ENCODE data around the gene ABCA1.

Gene ABCA1

DNA sequence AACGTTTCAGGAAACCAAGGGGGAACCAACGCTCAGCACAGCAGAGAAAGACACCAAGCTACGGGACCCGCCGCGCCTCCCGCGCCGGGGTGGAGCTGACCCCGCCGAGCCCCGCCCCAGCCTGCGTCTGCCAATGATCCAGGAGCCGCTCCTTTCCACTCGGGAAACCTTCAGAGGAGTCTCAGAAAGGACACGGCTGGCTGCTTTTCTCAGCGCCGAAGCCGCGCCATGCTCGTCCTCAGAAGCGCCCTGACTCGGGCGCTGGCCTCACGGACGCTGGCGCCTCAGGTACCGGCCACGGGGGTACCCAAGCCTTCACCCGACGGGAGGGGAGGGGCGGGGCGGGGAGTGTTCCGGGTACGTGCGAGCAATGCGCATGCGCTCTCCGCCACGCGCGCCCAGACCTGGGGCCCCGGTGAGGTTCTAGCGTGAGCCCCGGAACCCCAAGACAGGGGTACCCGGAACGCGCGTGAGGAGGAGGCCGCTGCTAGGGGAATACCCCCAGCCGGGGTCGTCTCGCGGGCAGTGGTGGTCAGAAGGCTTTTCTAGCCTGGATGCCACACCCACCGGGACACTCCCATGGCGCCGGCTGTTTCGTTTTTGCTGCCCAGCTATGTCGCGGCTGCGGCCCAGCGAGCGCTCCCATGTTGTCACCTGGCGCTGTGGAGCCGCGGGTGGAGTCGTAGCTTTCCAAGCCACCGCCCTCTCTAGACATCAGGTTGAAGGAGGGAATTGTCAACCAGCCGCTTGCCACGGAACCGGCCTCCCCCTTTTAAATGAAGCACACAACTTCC lies 180.2 kb downstream of the ABCA1 start, which contains the start of gene NIPSNAP3A:
NIPSNAP3A (plus strand) TSS at position 119 of the 794 bp plus-strand sequence; CDS start at position 229, 110 bp downstream.
- DNase-seq, result peak; percentile 75

DNA sequence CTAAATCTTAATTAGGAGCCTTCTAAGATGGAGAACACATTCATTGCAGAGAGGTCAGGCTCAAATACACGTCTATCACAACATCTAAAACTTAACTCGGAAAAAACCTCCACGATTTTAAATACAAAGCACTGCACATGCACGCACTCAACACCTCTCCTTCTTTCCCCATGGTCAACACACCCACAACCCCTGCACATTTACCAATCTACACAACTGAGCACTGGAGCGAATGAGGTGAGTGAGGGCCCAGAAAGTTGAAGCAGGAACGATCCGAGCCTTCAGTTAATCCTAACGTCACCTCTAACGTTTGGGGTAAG lies 180.8 kb downstream of the ABCA1 start:
- DNase-seq, result no peak

DNA sequence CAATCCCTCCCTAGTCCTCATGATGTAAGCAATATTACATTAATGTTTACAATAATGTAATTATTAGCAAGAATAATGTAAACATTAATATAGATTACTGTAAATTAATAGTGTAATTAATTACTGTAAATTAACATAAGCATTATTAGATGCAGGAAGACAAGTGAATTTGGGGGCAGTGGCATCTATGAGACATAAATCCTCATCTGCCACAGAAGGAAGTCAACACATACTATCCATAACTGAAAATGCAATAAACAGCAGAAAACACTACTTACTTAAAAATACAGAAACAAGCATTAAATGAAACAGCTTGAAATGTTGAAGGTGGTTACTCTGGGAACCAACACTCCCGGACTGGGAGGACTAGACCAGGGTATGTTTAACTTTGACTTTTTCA lies 181.2 kb downstream of the ABCA1 start:
- DNase-seq, result no peak

DNA sequence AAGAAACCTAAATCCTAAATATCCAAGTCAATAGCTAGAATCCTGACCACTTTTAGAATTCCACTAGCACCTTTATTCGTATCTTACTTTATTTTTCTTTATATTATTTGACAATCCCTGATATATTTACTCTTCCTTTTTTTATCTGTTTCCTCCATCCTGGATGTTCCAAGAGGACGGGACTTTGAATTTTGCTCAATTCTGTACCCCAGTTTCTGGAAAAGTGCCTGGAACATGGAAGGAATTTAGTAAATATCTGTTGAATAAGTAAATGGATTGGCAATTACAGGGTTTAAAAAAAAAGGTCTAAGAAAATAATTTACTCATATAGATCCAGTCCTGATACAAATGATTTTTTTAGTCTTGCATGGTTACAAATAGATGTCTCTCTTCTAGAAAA lies 181.7 kb downstream of the ABCA1 start:
- DNase-seq, result no peak

DNA sequence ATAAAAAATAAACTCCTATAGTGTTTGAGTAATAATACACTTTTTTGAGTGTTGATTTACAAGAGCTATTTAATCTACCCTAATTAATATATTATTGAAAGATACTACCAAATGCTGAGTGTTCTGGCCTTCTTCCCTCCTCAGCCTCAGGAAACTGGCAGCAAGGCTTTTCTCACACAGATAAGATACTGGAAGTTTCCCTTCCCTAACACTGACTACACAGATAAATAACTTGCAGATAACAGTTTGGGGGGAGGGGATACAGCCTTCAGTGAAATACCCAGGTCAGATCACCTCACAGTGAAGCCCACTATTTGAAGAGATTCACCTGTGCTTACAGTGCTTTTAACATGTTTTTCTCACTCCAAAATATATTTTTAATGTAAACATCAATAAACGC lies 182.1 kb downstream of the ABCA1 start:
- DNase-seq, result no peak

DNA sequence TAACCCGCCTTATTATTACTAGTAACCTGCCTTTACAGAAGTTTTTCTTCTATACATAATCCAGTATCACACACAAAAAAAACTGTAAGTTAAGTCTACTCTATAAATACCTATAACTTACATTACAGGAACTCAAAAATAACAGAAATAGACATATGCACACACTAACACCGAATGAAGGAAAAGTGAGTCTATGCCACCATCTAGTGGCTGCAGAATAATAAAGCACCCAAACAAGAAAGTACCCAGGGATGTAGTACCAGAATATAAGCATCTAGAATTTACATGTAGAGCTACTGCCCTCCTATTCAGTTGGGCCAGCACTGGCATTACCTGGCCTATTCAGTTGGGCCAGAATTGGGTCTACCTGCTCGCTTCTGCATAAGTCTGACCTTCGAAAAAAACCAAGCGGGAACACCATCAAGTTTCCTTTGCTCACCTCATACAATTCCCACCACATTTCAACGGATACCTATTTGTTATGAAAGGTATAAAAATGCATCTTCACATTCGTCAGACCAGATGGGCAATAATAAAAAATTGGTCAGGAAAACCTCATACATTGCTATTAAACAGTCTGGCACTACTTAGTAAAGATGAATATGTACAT lies 184.5 kb downstream of the ABCA1 start:
- peak; percentile 50 for DNase-seq

DNA sequence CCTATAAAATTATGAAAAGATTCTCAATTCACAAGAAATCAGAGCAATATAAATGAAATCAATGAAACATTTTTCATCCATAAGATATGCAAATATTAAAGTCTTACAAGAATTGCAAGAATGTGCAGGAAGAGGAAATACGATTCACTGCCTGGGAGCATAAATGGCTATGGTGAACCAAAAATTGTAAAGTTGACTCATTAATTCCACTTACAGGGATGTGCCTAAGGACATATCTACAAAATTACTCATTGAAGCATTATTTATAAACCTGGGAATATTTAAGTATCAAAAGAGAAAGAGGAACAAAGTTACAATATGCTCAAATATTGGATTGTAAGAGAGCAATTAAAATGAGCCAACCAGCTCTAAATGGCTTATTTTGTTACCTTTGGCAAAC lies 187.3 kb downstream of the ABCA1 start:
- DNase-seq, result no peak

DNA sequence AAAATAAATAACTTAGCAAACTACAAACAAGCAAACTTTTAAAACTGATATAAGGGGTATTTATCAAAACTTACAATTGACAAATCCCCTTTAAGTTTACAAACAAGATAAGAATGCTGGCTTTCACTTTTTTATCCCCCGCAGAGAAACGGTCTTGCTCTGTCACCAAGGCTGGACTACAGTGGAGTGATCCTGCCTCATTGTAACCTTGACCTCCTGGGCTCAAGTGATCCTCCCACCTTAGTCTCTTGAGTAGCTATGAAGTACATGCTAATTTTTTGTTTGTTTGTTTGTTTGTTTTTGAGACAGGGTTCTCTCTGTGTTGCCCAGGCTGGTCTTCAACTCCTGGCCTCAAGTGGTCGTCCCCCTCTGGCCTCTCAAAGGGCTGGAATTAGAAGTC lies 189.5 kb downstream of the ABCA1 start:
- DNase-seq, result no peak

All from NCI-H2029 (cell line).